GM13977 (cell line): Measurements from ENCODE around the gene ALDH1B1.

Experiments
- DNase-seq: peaks from one replicate; pipeline ENCODE4 v3.0.0; 2012; ENCODE audit warnings: low spot score
- in situ Hi-C: fragments of 300-500 bp; cut with MboI; formaldehyde crosslinking; loops from one replicate; pipeline ENCODE4 v1.12.0; 2022; ENCODE audit warnings: low sequenced_read_pairs, low pct_unique_long_range_greater_than_20kb, mixed read lengths, inconsistent platforms; ENCODE audit not compliant: unreplicated experiment
- TF ChIP-seq, protein P1 (sequence below): IDR thresholded peaks from 2 replicates; pipeline ENCODE4 v1.5.1; 2012; ENCODE audit warnings: mild to moderate bottlenecking, control low read depth; ENCODE audit not compliant: insufficient read depth; ENCODE audit errors: extremely low read depth, missing control alignments

Gene ALDH1B1

GRCh38 chr9:38360839-38361472 lies 31.5 kb upstream of the ALDH1B1 start:
- in situ Hi-C loops: loop anchor here (10.0 to 25.0 kb wide), 2 partner anchors 274 to 446 kb away; no protein-coding TSS in a partner anchor
- DNase-seq: no peak
- TF ChIP-seq, protein P1, sequence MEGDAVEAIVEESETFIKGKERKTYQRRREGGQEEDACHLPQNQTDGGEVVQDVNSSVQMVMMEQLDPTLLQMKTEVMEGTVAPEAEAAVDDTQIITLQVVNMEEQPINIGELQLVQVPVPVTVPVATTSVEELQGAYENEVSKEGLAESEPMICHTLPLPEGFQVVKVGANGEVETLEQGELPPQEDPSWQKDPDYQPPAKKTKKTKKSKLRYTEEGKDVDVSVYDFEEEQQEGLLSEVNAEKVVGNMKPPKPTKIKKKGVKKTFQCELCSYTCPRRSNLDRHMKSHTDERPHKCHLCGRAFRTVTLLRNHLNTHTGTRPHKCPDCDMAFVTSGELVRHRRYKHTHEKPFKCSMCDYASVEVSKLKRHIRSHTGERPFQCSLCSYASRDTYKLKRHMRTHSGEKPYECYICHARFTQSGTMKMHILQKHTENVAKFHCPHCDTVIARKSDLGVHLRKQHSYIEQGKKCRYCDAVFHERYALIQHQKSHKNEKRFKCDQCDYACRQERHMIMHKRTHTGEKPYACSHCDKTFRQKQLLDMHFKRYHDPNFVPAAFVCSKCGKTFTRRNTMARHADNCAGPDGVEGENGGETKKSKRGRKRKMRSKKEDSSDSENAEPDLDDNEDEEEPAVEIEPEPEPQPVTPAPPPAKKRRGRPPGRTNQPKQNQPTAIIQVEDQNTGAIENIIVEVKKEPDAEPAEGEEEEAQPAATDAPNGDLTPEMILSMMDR: no peak

- TF ChIP-seq, protein P1: no peak
- in situ Hi-C loops: loop anchor here (10.0 to 25.0 kb wide), 2 partner anchors 274 to 447 kb away; no protein-coding TSS in a partner anchor
- no peak for DNase-seq
These were observed 31.0 kb upstream of the ALDH1B1 start for GRCh38 chr9:38361473-38361850.

GRCh38 chr9:38362852-38363588 lies 29.5 kb upstream of the ALDH1B1 start:
- in situ Hi-C loops: loop anchor here (10.0 to 25.0 kb wide), 2 partner anchors 276 to 448 kb away; no protein-coding TSS in a partner anchor
- peak; percentile 68 for DNase-seq
- TF ChIP-seq, protein P1: peak; percentile 71

GRCh38 chr9:38363589-38363925 lies 28.9 kb upstream of the ALDH1B1 start:
- in situ Hi-C loops: loop anchor here (10.0 to 25.0 kb wide), 2 partner anchors 276 to 449 kb away; no protein-coding TSS in a partner anchor
- TF ChIP-seq, protein P1: no peak
- DNase-seq: no peak

DNA sequence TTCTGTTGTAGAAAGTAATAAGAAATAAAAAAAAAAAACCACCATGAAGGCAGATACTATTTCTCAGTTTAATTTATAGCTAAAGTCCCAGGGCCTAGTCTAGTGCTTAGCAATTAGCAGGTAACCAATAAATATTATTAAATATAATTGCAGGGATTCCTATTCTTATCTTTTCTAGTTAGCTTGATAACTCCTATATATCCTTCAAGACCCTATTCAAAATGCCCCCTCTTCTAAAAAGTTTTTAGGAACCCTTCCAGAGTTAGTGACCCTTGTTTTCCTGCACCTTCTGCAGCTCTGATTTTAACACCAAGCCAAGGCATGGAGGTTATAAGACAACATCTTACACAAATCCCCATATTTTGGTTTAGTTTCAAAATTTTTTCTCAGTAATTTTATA lies 24.6 kb upstream of the ALDH1B1 start:
- TF ChIP-seq, protein P1: no peak
- DNase-seq: no peak
- in situ Hi-C loops: loop anchor here (10.0 to 25.0 kb wide), 2 partner anchors 281 to 453 kb away; no protein-coding TSS in a partner anchor

DNA sequence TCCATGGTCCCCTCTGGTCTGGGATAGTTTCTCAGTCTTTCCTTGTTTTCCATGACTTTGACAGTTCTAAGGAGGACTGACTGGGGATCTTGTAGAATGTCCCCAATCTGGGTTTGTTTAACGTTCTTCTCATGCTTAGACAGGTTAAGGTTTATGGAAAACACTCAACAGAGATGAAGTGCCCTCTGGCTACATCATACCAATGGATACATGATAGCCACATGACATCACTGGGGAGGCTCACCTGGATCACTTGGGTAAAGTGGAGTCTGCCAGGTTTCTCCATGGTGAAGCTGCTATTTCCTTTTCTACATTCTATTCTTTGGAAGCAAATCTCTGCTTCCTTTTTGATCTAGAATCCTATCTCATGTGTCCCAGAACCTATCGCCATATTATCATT lies 23.8 kb upstream of the ALDH1B1 start:
- in situ Hi-C loops: loop anchor here (10.0 to 25.0 kb wide), 2 partner anchors 281 to 454 kb away; no protein-coding TSS in a partner anchor
- TF ChIP-seq, protein P1: no peak

More for the DNA sequence above, 23.8 kb upstream of the ALDH1B1 start:
- no peak for DNase-seq
